Stimulated activated naive CD8-positive, alpha-beta T cell treated with anti-CD3 and anti-CD28 coated beads, Interleukin-15, Interleukin-2, amounts not matched to agents 100 U/mL and 50 U/mL, for 24 hours (primary cell): ENCODE measurements around the gene PNPLA5.

Experiments used
- ATAC-seq: fragments of 150-1000 bp; cut with Tn5 transposase; one replicate; pipeline ENCODE4 v1.10.0; 2021
- DNase-seq: peaks from one replicate; pipeline ENCODE4 v3.0.0; 2021

PNPLA5 gene

GRCh38 chr22:43901976-43902643 lies 10.3 kb upstream of the PNPLA5 start:
- no peak for ATAC-seq
- DNase-seq, result no peak

GRCh38 chr22:43900206-43900605 lies 8.4 kb upstream of the PNPLA5 start:
- DNase-seq (no peak), ATAC-seq (no peak)

GRCh38 chr22:43897751-43898261 lies 6.0 kb upstream of the PNPLA5 start:
- no peak for DNase-seq
- ATAC-seq, result peak; percentile 62

- DNase-seq (no peak), ATAC-seq (no peak)
Measured at GRCh38 chr22:43895986-43896645, 4.3 kb upstream of the PNPLA5 start.

GRCh38 chr22:43894122-43894521 lies 2.3 kb upstream of the PNPLA5 start:
- DNase-seq (no peak), ATAC-seq (no peak)

- DNase-seq, result no peak
- no peak for ATAC-seq
Measured at GRCh38 chr22:43893266-43893665, 1.5 kb upstream of the PNPLA5 start.

- ATAC-seq, result no peak
- no peak for DNase-seq
Measured at GRCh38 chr22:43892183-43892894, 526 bp upstream of the PNPLA5 start.

DNA sequence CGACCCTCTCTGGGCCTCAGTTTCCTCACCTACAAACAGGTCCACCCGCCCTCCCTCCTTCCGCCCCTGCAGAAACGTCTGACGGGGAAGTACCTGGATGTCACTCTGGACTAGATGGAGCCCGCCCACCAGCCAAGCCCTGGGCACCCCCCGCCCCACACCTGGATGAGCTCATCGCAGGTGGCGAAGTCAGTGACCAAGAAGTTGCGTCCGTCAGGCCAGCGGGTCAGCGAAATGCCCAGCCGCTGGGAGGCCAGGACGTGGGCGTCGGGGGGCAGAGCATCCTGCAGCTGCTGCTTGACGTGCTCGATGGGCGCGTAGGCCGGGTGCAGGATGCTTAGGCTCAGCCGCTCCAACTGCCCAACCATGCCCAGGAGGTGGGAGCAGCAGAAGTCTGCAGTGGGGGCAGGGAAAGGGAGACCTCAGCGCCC lies 897 bp downstream of the PNPLA5 start:
- no peak for DNase-seq
- no peak for ATAC-seq

GRCh38 chr22:43889860-43890253 lies 2.0 kb downstream of the PNPLA5 start:
- no peak for DNase-seq
- no peak for ATAC-seq

DNA sequence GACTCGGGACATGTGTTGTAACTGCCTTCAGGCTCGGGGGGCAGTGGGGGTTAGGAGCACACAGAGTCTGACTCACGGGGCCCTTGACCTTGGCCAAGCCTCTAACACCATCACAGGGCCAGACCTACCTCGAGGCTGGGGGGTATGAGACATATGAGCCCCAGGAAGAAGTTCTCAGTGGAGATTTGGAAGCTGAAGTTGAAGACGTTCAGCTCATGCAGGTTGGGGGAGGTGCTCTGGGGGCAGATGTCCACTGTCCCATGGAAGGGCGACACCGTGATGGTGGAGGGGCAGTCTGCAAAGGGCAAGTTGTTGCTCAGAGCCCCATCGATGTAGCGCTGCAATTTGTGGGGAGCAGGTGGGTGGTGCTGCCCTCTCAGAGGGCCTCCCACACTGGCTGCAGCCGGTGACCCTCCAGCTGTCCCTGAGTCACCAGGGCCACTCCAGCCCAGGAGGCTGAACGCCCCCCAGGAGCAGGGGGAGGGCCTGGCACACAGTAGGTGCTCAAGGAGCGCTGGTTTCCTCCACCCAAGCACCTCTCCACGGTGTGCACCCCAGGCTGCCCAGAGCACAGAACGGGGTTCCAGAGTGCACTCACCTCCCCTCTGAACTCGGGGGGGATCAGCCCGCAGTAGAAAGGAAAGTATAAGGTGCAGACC lies 2.5 kb downstream of the PNPLA5 start:
- no peak for DNase-seq
- ATAC-seq, result no peak

DNA sequence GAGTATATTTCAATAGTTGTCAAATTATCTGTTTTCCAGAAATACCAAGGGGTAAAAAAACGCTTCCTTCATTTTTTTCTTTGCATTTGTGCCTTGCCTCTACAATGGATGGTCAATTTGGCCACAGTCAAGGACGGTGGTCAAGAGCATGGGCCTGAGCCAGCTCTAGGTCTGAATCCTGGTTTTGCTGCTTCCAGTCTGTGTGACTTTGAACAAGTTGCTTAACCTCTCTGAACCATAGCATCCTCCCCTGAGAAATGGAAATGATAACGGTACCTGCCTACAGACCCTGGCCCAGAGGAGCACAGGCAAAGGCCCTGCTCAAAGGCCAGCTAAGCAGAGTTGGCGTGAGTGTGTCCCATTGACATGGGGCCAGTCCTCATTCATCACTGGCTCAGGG lies 3.1 kb downstream of the PNPLA5 start:
- ATAC-seq (no peak), DNase-seq (no peak)

- DNase-seq (no peak), ATAC-seq (no peak)
Measured at GRCh38 chr22:43887391-43887790, 4.4 kb downstream of the PNPLA5 start.

DNA sequence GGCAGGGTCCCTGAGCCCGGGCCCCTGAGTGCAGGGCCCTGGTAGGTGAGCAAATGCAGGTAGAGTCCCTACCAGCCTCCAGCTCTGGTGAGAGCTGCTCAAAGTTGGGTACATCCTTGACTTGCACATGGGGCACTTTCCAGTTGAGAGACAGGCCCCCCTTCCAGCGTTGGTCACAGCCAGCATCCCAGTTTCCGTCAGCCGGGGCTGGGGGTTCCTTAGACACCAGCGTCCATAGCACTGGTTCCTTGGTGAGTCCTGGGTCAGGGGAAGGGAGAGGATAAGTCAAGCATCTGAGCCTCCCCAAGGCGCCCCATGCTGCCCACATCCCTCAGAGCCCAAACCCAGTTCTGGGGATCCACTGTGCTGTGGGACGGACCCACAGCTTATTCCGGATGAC lies 5.6 kb downstream of the PNPLA5 start:
- DNase-seq, result no peak
- no peak for ATAC-seq

DNA sequence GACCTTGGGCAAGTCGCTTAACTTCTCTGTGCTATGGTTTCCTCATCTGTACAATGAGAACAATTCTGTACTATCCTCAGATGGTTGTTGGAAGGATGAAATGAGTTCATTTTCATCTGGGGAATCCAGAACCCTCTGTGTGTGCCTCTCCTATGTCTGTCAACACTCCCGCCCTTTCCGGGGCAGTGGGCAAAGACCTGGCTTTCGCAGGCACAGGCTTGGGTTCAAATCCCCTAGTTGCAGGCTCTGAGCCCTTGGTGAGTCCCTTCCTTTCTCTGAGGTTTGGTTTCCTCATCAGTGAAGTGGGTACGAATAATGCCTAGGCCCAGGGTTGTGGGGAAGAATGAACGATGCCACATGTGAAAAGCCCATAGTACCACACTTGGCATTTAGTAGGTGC lies 6.0 kb downstream of the PNPLA5 start:
- no peak for DNase-seq
- no peak for ATAC-seq

DNA sequence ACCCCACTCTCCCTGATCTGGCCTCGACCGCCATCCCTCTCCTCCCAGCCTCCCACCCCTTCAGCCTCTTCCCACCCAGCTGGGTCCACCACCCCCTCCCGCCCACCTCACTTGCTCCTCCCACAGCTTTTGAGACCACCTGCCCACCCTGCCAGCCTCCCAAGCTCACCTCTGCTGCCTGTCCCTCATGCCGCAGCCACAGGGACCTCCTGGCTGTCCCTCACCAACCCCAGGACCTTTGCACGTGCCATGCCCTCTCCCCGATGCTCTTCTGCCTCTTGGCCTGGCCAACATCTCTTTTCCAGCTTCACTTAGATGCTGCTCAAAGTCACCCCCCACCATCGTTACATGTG lies 6.5 kb downstream of the PNPLA5 start:
- DNase-seq, result no peak

DNA sequence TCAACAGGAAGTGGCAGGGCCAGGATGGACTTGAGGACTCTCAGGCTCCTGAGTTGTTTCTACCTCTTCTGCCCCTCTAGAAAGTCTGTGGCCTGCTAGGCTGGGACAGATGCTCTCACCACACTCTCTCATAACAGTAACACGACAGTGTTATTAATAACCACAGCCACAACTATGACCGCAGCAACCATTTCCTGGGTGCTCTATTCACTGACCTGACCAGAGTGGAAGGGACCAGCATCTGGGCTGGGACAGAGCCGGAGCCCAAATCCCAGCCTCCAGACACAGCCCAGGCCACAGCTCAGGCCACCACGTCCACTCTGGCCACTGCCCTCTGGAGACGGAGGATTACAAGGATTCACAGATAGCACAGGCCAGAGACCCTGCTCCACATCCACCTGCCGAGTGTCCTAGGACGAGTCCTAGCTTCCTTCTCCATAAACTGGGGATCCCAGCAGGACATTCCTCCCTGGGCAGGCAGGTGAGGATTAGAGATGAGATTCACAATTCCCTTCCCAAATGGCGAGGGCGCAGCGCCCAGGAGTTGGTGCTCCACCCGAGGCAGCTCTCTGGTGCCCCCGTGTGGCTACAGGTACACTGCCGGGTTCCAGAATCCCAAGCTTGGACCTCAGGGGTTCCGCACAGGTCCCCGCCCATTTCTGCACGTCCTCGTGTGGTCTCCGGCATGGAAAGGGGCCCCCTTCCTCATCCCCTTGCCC lies 7.1 kb downstream of the PNPLA5 start:
- peak; percentile 78 for DNase-seq

More for the DNA sequence above, 6.5 kb downstream of the PNPLA5 start:
- ATAC-seq, result no peak

GRCh38 chr22:43883719-43884415 lies 7.9 kb downstream of the PNPLA5 start:
- DNase-seq (no peak), ATAC-seq (no peak)

More for the DNA sequence above, 7.1 kb downstream of the PNPLA5 start:
- ATAC-seq, result no peak

DNA sequence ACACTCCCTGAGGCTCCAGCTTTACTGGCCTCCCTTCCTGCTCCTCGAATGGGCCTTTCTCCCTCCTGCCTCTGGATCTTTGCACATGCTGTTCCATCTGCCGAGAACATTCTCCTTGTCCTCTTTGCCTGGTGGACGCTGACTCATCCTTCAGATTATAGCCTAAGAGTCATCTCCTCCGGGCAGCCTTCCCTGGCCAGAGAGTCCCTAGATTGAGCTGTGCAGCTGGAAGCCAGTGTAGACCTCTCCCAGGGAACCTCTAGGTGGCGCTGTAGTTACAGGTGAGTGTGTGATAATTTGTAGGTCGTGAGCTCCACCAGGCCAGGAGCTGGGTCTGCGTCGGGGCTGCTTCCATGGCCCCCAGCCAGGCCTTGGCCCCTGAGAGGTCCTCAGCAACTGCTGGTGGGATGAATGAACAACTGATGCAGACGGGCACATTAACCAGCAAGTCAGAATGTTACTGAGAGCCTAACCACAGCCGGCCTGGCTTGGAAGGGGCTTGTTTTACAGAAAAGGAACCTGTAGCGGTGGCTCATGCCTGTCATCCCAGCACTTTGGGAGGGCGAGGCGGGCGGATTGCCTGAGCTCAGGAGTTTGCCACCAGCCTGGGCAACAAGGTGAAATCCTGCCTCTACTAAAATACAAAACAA lies 8.7 kb downstream of the PNPLA5 start:
- peak; percentile 50 for ATAC-seq
- DNase-seq, result peak; percentile 62

GRCh38 chr22:43882122-43882767 lies 9.6 kb downstream of the PNPLA5 start:
- no peak for DNase-seq
- ATAC-seq, result no peak
